GM21717 (cell line): Measurements from ENCODE around the gene FSIP1.

Source experiments
- ATAC-seq: cut with Tn5 transposase; IDR thresholded peaks from one replicate; pipeline ENCODE4 v1.9.1; 2021; ENCODE audit warnings: mild to moderate bottlenecking, moderate library complexity; ENCODE audit not compliant: unreplicated experiment

The FSIP1 gene

DNA sequence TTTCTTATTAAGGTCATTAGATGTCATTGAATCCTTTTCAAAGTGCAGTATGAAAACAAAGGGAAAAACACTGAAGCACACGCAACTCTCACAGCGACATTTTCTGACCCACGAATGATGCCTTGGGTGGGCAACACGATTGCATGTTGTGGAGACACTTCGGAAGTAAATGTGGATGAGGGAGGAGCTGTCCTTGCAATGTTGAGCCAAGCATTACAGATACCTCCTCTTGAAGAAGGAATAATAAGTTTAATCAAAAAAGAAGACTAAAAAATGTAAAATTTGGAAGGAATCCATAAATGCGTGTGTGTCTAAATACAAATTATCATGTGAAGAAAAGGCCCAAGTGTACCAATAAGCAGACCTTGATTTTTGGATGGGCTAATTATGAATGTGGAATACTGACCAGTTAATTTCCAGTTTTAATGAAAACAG is 184.9 kb downstream of the FSIP1 start:
- ATAC-seq: no peak

DNA sequence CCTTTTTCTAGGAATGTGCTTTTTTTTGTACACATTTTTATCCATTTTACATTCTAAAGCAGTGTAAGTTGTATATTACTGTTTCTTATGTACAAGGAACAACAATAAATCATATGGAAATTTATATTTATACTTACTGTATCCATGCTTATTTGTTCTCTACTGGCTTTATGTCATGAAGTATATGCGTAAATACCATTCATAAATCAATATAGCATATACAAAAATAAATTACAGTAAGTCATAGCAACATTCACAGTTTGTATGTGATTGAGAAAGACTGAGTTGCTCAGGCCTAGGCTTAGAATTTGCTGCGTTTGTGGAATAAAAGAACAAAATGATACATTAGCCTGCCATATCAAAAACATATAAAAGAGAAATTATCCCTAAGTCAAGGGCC is 185.3 kb downstream of the FSIP1 start:
- ATAC-seq: no peak

DNA sequence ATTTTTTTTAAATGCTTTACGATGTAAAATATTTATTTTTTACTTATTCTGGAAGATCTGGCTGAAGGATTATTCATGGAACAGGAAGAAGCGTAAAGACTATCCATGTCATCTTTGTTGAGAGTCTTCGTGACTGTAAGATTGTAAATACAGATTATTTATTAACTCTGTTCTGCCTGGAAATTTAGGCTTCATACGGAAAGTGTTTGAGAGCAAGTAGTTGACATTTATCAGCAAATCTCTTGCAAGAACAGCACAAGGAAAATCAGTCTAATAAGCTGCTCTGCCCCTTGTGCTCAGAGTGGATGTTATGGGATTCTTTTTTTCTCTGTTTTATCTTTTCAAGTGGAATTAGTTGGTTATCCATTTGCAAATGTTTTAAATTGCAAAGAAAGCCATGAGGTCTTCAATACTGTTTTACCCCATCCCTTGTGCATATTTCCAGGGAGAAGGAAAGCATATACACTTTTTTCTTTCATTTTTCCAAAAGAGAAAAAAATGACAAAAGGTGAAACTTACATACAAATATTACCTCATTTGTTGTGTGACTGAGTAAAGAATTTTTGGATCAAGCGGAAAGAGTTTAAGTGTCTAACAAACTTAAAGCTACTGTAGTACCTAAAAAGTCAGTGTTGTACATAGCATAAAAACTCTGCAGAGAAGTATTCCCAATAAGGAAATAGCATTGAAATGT is 186.1 kb downstream of the FSIP1 start:
- ATAC-seq: no peak

GRCh38 chr15:39595338-39596221 is 187.1 kb downstream of the FSIP1 start:
- ATAC-seq: no peak

DNA sequence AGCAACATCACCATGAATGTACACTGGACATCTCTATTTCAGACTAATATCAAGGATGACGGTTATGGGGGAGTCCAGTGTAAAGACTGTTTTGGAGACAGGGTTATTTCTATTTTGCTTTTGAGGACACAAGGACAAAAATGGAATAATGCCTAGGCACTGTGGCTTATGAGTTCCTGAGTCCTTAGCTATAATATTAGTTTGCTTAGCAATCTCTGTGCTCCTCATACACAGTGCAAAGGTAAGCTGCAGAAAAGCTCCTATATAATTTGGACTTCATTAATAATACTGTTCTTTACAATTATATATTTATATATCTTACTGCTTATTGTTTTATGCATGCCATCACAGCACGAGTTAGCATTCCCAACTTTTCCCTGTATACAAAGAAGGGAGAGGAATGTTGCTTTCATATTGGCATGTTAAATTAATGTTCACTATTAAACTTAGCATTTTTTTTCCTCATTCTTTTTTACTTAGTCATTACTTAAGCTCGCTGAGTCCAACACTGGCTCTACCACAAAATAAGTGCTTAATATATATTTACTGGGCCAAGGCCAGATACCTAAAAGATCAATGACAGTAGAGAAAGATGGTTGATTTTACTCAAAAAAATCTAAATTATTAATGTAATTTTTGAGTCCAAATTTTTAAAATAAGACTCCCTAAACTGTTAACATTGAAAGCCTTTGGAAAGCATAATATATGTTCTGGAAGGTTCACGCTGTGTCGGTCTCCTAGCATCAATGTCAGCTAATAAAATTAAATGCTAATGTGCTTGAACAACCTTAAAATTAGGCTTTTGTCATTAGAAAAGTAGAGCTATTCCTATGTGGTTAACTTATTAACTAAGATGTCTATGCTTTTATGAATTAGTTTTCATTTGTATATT is 187.9 kb downstream of the FSIP1 start:
- no peak for ATAC-seq

DNA sequence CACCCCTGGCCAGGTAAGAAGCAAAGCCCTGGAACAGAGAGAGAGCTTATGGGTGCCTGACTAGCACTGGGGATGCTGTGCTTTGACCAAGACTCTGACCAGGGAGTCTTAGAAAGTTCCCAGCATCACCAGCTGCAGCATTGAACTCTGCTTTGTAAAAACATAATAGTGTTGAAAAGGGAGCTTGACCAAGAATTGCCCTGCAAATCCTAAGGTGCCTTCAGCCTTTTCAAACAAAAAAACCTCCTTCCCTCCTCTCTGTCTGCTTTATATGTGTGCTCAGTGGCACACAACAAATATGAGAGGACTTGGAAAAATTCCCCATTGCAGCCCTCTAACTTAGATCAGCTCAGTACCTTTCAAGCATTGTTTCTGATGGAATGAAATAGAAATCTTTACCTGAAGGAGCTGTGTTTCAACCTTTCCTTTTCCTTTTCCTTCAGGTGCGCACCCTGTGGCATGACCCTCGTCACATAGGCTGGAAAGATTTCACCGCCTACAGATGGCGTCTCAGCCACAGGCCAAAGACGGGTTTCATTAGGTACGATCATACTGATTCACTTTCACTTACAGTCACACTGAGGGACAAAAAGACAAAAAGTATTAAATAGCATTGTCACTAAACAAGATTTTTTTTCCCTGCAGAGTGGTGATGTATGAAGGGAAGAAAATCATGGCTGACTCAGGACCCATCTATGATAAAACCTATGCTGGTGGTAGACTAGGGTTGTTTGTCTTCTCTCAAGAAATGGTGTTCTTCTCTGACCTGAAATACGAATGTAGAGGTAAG is 188.8 kb downstream of the FSIP1 start:
- ATAC-seq: no peak

DNA sequence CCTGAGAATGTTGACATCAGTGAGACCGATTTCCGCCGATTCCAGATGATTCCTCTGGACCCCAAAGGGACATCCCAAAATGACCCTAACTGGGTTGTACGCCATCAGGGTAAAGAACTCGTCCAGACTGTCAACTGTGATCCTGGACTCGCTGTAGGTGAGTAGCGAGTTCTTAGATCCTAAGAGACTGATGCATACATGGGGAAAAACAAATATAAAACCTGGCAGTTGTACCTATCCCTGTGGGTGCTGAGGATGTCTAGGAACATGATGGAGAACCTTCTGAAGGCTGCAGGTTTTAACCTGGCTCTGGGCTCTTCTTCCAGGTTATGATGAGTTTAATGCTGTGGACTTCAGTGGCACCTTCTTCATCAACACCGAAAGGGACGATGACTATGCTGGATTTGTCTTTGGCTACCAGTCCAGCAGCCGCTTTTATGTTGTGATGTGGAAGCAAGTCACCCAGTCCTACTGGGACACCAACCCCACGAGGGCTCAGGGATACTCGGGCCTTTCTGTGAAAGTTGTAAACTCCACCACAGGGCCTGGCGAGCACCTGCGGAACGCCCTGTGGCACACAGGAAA is 189.5 kb downstream of the FSIP1 start:
- ATAC-seq: no peak

GRCh38 chr15:39592500-39592899 is 190.1 kb downstream of the FSIP1 start:
- ATAC-seq: no peak

DNA sequence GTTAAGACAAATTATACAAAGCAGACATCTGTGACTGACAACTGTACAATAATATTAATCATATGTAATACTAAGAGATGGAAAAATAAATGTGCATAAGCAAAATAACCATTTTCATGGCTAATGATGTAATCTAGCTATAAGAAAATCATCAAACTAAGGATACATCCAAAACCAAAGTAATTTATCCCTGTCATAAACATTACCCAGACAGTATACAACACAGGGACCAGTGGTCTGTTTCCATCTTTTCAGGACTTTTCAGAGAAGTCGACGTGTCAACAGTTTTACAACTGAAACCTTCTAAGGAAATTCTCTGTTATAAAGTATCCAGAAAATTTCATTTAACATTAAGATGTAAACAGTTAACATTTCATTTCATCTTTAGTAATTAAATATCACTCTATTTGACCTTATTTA is 190.7 kb downstream of the FSIP1 start:
- no peak for ATAC-seq

- no peak for ATAC-seq
These were observed 191.3 kb downstream of the FSIP1 start for GRCh38 chr15:39591141-39591895.

GRCh38 chr15:39589815-39590644 is 192.6 kb downstream of the FSIP1 start:
- no peak for ATAC-seq

- no peak for ATAC-seq
These were observed 193.3 kb downstream of the FSIP1 start for GRCh38 chr15:39589193-39589814.

DNA sequence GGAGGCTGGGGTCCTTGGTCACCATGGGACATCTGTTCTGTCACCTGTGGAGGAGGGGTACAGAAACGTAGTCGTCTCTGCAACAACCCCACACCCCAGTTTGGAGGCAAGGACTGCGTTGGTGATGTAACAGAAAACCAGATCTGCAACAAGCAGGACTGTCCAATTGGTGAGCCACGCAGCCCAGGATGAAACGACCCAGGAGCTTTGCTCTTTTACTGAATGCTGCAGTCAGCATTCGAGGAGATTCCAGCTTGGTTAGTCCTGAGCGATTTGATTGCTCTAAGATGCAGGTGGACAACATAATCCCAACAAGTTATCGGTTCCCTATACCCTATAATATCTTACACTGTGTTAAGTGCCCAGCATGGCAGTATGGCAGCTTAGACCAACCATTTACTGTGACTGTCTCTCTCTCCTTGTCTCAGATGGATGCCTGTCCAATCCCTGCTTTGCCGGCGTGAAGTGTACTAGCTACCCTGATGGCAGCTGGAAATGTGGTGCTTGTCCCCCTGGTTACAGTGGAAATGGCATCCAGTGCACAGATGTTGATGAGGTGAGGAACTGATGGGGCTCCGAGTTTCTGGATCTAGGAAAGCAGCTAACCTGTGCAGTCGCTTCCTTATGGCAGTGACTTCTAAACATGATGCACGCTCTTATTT is 194.0 kb downstream of the FSIP1 start:
- ATAC-seq: no peak

DNA sequence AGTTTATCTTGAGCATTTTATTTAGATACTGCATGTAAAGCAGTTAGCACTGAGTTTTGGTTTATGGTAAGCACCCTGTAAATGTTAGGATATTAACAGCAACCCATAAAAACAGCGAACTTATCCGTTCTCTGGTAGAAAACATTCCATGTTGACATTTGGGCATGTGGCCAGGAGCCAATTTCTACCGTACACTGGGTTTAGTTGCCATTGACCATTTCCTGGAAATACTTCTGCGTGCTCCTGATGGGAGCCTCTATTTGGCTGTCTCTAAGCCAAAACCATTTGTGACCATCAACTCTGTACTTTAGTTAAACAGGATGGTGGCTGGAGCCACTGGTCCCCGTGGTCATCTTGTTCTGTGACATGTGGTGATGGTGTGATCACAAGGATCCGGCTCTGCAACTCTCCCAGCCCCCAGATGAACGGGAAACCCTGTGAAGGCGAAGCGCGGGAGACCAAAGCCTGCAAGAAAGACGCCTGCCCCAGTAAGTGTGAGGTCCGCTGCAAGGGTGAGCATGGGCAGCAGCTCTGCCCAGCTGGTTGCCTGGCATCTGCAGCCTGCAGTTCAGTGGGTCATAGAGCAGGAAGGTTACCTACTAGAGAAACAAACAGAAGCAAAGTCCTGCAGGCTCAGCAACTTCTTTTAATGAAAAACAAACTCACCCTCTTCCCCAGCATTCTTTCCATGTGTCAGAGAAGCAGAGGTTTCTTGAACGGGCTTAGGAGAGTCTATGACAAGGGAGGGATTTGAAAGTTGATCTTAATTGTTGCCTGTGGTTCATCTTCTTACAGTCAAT is 194.7 kb downstream of the FSIP1 start:
- no peak for ATAC-seq

- ATAC-seq: no peak
These were observed 195.4 kb downstream of the FSIP1 start for GRCh38 chr15:39587096-39587721.

- no peak for ATAC-seq
These were observed 196.1 kb downstream of the FSIP1 start for GRCh38 chr15:39586387-39587095.
